ENCODE measurements around the gene CTIF. TPM values are rescaled to one million over a fixed set of nuclear protein-coding genes. Genes with fewer than 3 reads are reported as not detected.

Gene CTIF
- total and polyA plus RNA-seq, 2 donors (not counting 1 experiment from before 2014, with no cell fraction given): 27.2 to 28.1 TPM

DNA sequence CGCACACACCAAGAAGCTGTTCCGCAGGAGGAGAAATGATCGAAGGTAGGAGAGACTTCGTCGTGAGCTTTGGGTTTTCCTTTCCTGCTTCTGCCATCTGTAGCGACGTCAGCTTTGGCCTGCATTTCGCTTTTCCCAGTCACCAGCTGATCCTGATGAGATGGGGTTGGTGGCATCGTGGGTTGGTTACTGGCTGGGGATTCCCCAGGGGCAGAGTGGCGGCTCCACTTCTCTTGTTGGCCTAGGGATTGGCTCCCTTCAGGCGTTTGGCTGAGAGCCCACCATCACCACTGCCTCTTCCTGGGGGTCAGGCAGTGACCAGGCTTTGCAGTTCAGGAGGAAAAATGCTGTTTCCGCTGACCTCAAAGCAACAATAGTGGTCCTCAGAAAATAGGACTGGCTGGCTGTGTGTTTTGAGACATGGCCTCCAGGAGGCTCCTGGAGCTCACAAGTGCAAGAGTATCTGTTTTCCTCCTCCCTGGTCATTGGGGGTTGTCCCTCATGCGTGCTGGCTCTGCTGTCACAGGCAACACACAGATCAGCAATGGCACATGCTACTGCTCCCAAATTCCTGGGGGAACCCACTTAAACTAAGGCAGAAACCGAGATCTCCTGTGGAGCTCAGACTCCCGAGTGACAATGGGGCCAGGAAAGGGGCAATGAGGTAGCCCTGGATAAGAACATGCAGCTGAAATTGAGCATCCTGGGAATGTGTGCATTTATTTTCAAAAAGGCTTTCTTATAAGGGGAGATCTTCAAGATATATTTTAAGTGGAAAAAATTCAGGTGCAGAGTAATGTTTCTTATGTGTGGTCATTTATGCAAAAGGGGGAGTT, 173.0 kb downstream of the CTIF start:
- Histone ChIP-seq H3K9me3 (ENCODE audit: control insufficient read depth, insufficient read depth, low read depth, low read length) (no peaks in the 10 kb centered on the region), H3K27ac (ENCODE audit: insufficient read depth, low read length) (no peak overlapping the region), H4K20me1 (ENCODE audit: control insufficient read depth, extremely low read depth, insufficient read depth, low read length) (no peaks in the 10 kb centered on the region), H3K4me1 (ENCODE audit: control insufficient read depth, extremely low read depth, insufficient read depth, low read length) (no peaks in the 10 kb centered on the region), H3K79me2 (ENCODE audit: control insufficient read depth, insufficient read depth, low read length) (no peaks in the 10 kb centered on the region), H2AFZ (ENCODE audit: low read length) (no peak overlapping the region), H3K4me3 (replicated peaks in 1 of 4; ENCODE audit: control extremely low read depth in 1 of 4, insufficient read depth in 1 of 4, low read depth in 3 of 4, low read length in 4 of 4) (no peak overlapping the region), H3K27me3 (ENCODE audit: control insufficient read depth, insufficient read depth, low read length) (no peaks in the 10 kb centered on the region), H3K4me2 (ENCODE audit: extremely low read depth, insufficient read depth, low read length) (no peak overlapping the region), H3K9ac (ENCODE audit: insufficient read depth, low read length) (no peak overlapping the region), H3K36me3 (ENCODE audit: control insufficient read depth, insufficient read depth, low read length) (peaks cover 7% of the 10 kb centered on the region)
- no peak for TF ChIP-seq EZH2 (IDR thresholded peaks at IDR 0.05; ENCODE audit: low read length, missing control alignments)
- TF ChIP-seq, protein P1, sequence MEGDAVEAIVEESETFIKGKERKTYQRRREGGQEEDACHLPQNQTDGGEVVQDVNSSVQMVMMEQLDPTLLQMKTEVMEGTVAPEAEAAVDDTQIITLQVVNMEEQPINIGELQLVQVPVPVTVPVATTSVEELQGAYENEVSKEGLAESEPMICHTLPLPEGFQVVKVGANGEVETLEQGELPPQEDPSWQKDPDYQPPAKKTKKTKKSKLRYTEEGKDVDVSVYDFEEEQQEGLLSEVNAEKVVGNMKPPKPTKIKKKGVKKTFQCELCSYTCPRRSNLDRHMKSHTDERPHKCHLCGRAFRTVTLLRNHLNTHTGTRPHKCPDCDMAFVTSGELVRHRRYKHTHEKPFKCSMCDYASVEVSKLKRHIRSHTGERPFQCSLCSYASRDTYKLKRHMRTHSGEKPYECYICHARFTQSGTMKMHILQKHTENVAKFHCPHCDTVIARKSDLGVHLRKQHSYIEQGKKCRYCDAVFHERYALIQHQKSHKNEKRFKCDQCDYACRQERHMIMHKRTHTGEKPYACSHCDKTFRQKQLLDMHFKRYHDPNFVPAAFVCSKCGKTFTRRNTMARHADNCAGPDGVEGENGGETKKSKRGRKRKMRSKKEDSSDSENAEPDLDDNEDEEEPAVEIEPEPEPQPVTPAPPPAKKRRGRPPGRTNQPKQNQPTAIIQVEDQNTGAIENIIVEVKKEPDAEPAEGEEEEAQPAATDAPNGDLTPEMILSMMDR (conservative IDR thresholded peaks at IDR 0.05 in 1 of 2, IDR thresholded peaks at IDR 0.05 in 1 of 2; ENCODE audit: low read depth in 1 of 2, low read length in 2 of 2): peak; percentile 66
- DNase-seq (ENCODE audit: low read depth in 2 of 2): peak; percentile 41 to 63

DNA sequence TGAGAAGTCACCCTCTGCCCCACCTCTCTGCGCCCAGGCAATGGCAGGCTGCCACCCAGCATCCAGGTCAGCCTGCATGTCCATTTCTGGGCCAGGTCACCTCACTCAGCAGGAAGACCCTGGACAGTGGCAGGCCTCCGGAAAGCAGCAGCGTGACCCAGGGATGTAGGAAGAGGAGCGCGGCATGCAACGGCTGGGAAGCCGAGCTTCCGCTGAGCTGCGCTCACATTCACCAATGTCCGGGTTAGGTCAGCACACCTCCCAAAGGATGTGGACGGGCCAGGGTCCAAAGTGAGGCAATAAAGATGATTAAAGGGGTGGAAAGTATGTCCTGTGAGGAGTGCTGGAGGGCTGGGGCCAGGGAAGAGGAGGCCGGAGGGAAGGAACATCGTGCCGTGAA, 174.5 kb downstream of the CTIF start:
- no peak for DNase-seq (ENCODE audit: low read depth in 2 of 2)
- Histone ChIP-seq H3K4me3 (replicated peaks in 1 of 4; ENCODE audit: control extremely low read depth in 1 of 4, insufficient read depth in 1 of 4, low read depth in 3 of 4, low read length in 4 of 4) (no peak overlapping the region), H3K36me3 (ENCODE audit: control insufficient read depth, insufficient read depth, low read length) (peaks cover 8% of the 10 kb centered on the region), H3K9ac (ENCODE audit: insufficient read depth, low read length) (no peak overlapping the region), H3K27ac (ENCODE audit: insufficient read depth, low read length) (no peak overlapping the region), H3K79me2 (ENCODE audit: control insufficient read depth, insufficient read depth, low read length) (no peaks in the 10 kb centered on the region), H4K20me1 (ENCODE audit: control insufficient read depth, extremely low read depth, insufficient read depth, low read length) (no peaks in the 10 kb centered on the region), H3K9me3 (ENCODE audit: control insufficient read depth, insufficient read depth, low read depth, low read length) (no peaks in the 10 kb centered on the region), H3K4me2 (ENCODE audit: extremely low read depth, insufficient read depth, low read length) (no peak overlapping the region), H3K4me1 (ENCODE audit: control insufficient read depth, extremely low read depth, insufficient read depth, low read length) (no peaks in the 10 kb centered on the region), H2AFZ (ENCODE audit: low read length) (no peak overlapping the region), H3K27me3 (ENCODE audit: control insufficient read depth, insufficient read depth, low read length) (no peaks in the 10 kb centered on the region)
- TF ChIP-seq, protein P1 (conservative IDR thresholded peaks at IDR 0.05 in 1 of 2, IDR thresholded peaks at IDR 0.05 in 1 of 2; ENCODE audit: low read depth in 1 of 2, low read length in 2 of 2): no peak
- TF ChIP-seq EZH2 (IDR thresholded peaks at IDR 0.05; ENCODE audit: low read length, missing control alignments): no peak

DNA sequence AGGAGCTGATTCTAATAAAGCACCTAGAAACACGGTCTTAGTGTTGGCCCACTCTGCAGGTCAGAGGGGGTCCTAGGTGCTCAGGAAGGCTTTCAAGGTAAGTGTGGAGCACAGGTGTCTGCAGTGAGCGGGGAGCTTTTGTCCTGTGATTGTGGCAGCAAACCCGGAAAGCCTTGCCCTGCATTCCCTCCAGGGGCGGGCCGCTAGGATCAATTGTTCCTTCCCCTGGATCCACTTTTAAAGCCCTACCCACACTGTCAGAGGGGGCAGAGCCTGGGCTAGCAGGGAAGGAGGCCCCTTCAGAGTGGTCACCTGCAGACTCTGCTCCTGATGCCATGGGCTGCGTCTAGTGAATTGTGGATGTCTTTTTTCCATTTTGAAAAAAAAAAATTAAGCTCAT, 176.0 kb downstream of the CTIF start:
- H3K4me2 ChIP-seq (ENCODE audit: extremely low read depth, insufficient read depth, low read length): no peak overlapping the region
- no peak for DNase-seq (ENCODE audit: low read depth in 2 of 2)
- H3K36me3 ChIP-seq (ENCODE audit: control insufficient read depth, insufficient read depth, low read length): peaks cover 12% of the 10 kb centered on the region
- H3K9ac ChIP-seq (ENCODE audit: insufficient read depth, low read length): no peak overlapping the region
- no peaks in the 10 kb centered on the region for H3K9me3 ChIP-seq (ENCODE audit: control insufficient read depth, insufficient read depth, low read depth, low read length)
- no peak overlapping the region for H3K27ac ChIP-seq (ENCODE audit: insufficient read depth, low read length)
- no peak overlapping the region for H3K4me3 ChIP-seq (replicated peaks in 1 of 4; ENCODE audit: control extremely low read depth in 1 of 4, insufficient read depth in 1 of 4, low read depth in 3 of 4, low read length in 4 of 4)
- TF ChIP-seq EZH2 (IDR thresholded peaks at IDR 0.05; ENCODE audit: low read length, missing control alignments): no peak
- TF ChIP-seq, protein P1 (conservative IDR thresholded peaks at IDR 0.05 in 1 of 2, IDR thresholded peaks at IDR 0.05 in 1 of 2; ENCODE audit: low read depth in 1 of 2, low read length in 2 of 2): no peak
- H3K4me1 ChIP-seq (ENCODE audit: control insufficient read depth, extremely low read depth, insufficient read depth, low read length): peaks cover 8% of the 10 kb centered on the region
- no peaks in the 10 kb centered on the region for H4K20me1 ChIP-seq (ENCODE audit: control insufficient read depth, extremely low read depth, insufficient read depth, low read length)
- H3K79me2 ChIP-seq (ENCODE audit: control insufficient read depth, insufficient read depth, low read length): no peaks in the 10 kb centered on the region
- no peak overlapping the region for H2AFZ ChIP-seq (ENCODE audit: low read length)
- no peaks in the 10 kb centered on the region for H3K27me3 ChIP-seq (ENCODE audit: control insufficient read depth, insufficient read depth, low read length)
